ENCODE results near the gene GSK3B.

GSK3B gene

DNA sequence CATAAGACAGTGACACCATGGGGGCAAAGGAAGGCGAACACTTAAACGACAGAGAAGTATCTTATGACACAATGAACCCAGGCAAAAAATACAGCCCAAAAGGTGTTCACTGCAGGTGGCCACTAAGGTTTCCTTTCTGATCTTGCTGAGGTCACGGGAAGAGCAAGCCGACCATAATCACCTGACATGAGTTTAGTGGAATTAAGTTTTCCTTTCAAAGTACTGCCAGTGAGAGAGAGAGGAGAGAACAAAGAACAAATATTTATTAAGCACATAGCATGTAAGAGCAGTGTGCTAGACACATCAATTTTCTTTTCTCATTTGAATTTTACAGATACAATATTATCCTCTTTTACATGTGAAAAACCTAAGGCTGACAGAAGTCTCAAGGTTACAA lies 210.1 kb downstream of the GSK3B start:
- Histone ChIP-seq H3K4me1 (ENCODE audit: control insufficient read depth, insufficient read depth, low read length, poor library complexity, severe bottlenecking) (no peaks in the 10 kb centered on the region), H3K27ac (ENCODE audit: low read depth, low read length, severe bottlenecking) (no peak overlapping the region), H3K4me3 (ENCODE audit: extremely low read depth, insufficient read depth, low read length, poor library complexity, severe bottlenecking) (no peak overlapping the region), H3K9me3 (ENCODE audit: control insufficient read depth, low read length) (peaks cover 4% of the 10 kb centered on the region), H3K36me3 (ENCODE audit: control insufficient read depth, insufficient read depth, low read length) (peaks cover 45% of the 10 kb centered on the region)
- 87 to 97% methylated on average over 3 to 4 of the region's 4 CpGs for whole genome bisulfite sequencing, 2 experiments (ENCODE audit: insufficient coverage in 2 of 2)

GRCh38 chr3:119883461-119884160 lies 210.6 kb downstream of the GSK3B start:
- no peaks in the 10 kb centered on the region for H3K4me1 ChIP-seq (ENCODE audit: control insufficient read depth, insufficient read depth, low read length, poor library complexity, severe bottlenecking)
- H3K9me3 ChIP-seq (ENCODE audit: control insufficient read depth, low read length) = no peaks in the 10 kb centered on the region
- H3K27ac ChIP-seq (ENCODE audit: low read depth, low read length, severe bottlenecking) = no peak overlapping the region
- H3K4me3 ChIP-seq (ENCODE audit: extremely low read depth, insufficient read depth, low read length, poor library complexity, severe bottlenecking) = no peak overlapping the region
- H3K36me3 ChIP-seq (ENCODE audit: control insufficient read depth, insufficient read depth, low read length) = peaks cover 41% of the 10 kb centered on the region
- 82% methylated on average over 1 of the region's 1 CpG; no CpG with 5 or more reads in 1 of the 2 experiments for WGBS, 2 experiments (ENCODE audit: insufficient coverage in 2 of 2)

DNA sequence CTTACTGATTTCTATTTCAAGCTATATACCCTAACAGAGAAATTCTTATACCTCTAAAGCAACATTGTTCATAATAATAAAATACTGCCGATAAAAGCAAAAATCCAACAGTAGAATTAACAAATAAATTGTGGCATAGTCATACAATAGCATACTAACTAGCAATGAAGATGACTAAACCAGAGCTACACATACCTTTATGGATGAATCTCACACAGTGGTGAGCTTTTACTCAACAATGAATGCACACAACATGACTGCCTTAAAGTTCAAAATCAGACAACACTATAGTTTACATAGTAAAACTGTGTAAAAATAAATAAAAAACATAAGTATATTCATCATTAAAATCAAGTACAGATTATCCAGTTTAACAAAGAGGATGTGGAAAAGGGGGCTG lies 213.3 kb downstream of the GSK3B start:
- Histone ChIP-seq H3K9me3 (ENCODE audit: control insufficient read depth, low read length) (no peaks in the 10 kb centered on the region), H3K4me3 (ENCODE audit: extremely low read depth, insufficient read depth, low read length, poor library complexity, severe bottlenecking) (no peak overlapping the region), H3K4me1 (ENCODE audit: control insufficient read depth, insufficient read depth, low read length, poor library complexity, severe bottlenecking) (no peaks in the 10 kb centered on the region), H3K36me3 (ENCODE audit: control insufficient read depth, insufficient read depth, low read length) (peaks cover 32% of the 10 kb centered on the region), H3K27ac (ENCODE audit: low read depth, low read length, severe bottlenecking) (no peak overlapping the region)
- WGBS, 2 experiments (ENCODE audit: insufficient coverage in 2 of 2) = 100% methylated on average over 1 of the region's 1 CpG; no CpG with 5 or more reads in 1 of the 2 experiments

GRCh38 chr3:119873646-119874045 lies 220.6 kb downstream of the GSK3B start:
- no CpG with 5 or more reads among the region's 2 CpGs for WGBS, 2 experiments (ENCODE audit: insufficient coverage in 2 of 2)
- Histone ChIP-seq H3K9me3 (ENCODE audit: control insufficient read depth, low read length) (no peaks in the 10 kb centered on the region), H3K36me3 (ENCODE audit: control insufficient read depth, insufficient read depth, low read length) (peaks cover 26% of the 10 kb centered on the region), H3K4me3 (ENCODE audit: extremely low read depth, insufficient read depth, low read length, poor library complexity, severe bottlenecking) (no peak overlapping the region), H3K4me1 (ENCODE audit: control insufficient read depth, insufficient read depth, low read length, poor library complexity, severe bottlenecking) (no peaks in the 10 kb centered on the region), H3K27ac (ENCODE audit: low read depth, low read length, severe bottlenecking) (no peak overlapping the region)

GRCh38 chr3:119872773-119873172 lies 221.5 kb downstream of the GSK3B start:
- H3K36me3 ChIP-seq (ENCODE audit: control insufficient read depth, insufficient read depth, low read length) = peaks cover 27% of the 10 kb centered on the region
- H3K9me3 ChIP-seq (ENCODE audit: control insufficient read depth, low read length) = no peaks in the 10 kb centered on the region
- H3K4me3 ChIP-seq (ENCODE audit: extremely low read depth, insufficient read depth, low read length, poor library complexity, severe bottlenecking) = no peak overlapping the region
- 83 to 100% methylated on average over 1 of the region's 2 CpGs for WGBS, 2 experiments (ENCODE audit: insufficient coverage in 2 of 2)
- H3K27ac ChIP-seq (ENCODE audit: low read depth, low read length, severe bottlenecking) = no peak overlapping the region
- H3K4me1 ChIP-seq (ENCODE audit: control insufficient read depth, insufficient read depth, low read length, poor library complexity, severe bottlenecking) = no peaks in the 10 kb centered on the region

DNA sequence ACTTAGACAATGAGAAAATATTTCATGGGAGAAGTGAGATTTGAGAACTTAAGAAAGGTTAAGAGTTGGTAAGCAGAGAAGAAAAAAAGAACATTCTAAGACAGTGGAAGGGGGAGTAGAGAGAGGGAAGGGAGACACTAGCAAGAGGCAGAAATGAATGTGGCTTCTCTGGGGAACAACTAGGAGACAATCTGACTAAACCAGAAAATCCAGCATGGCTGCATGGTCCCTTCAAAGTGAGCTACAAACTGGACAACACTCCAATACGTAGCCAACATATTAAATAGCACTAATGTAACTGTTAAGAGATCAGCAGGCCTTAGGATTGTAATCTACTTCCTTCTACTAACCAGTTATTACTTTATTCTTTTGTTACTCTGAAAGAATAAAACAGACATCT lies 222.7 kb downstream of the GSK3B start:
- H3K27ac ChIP-seq (ENCODE audit: low read depth, low read length, severe bottlenecking) = no peak overlapping the region
- 100% methylated on average over 1 of the region's 1 CpG; no CpG with 5 or more reads in 1 of the 2 experiments for WGBS, 2 experiments (ENCODE audit: insufficient coverage in 2 of 2)
- no peaks in the 10 kb centered on the region for H3K4me1 ChIP-seq (ENCODE audit: control insufficient read depth, insufficient read depth, low read length, poor library complexity, severe bottlenecking)
- no peaks in the 10 kb centered on the region for H3K9me3 ChIP-seq (ENCODE audit: control insufficient read depth, low read length)
- peaks cover 35% of the 10 kb centered on the region for H3K36me3 ChIP-seq (ENCODE audit: control insufficient read depth, insufficient read depth, low read length)
- no peak overlapping the region for H3K4me3 ChIP-seq (ENCODE audit: extremely low read depth, insufficient read depth, low read length, poor library complexity, severe bottlenecking)

DNA sequence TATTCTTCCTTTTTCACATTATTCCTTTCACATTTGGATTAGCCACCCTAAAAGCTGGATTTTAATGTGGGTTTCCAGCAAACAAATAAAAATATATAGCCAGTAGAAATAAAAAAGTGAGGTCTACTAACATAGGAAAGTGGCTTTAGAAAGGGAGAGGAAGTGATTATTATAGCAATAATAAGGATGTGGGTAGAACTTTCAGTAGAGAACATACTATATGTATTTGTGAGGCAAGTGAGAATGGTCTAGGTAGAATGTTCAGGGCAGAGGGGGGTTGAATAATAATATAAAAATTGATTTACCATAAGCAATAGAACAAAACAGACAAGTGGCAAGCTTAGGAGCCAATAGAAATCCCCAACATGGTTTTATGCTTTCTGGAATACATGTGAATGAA lies 223.7 kb downstream of the GSK3B start:
- H3K4me3 ChIP-seq (ENCODE audit: extremely low read depth, insufficient read depth, low read length, poor library complexity, severe bottlenecking) = no peak overlapping the region
- H3K27ac ChIP-seq (ENCODE audit: low read depth, low read length, severe bottlenecking) = no peak overlapping the region
- H3K4me1 ChIP-seq (ENCODE audit: control insufficient read depth, insufficient read depth, low read length, poor library complexity, severe bottlenecking) = no peaks in the 10 kb centered on the region
- H3K9me3 ChIP-seq (ENCODE audit: control insufficient read depth, low read length) = no peaks in the 10 kb centered on the region
- peaks cover 33% of the 10 kb centered on the region for H3K36me3 ChIP-seq (ENCODE audit: control insufficient read depth, insufficient read depth, low read length)

GRCh38 chr3:119864476-119864875 lies 229.8 kb downstream of the GSK3B start:
- H3K4me1 ChIP-seq (ENCODE audit: control insufficient read depth, insufficient read depth, low read length, poor library complexity, severe bottlenecking) = no peaks in the 10 kb centered on the region
- H3K36me3 ChIP-seq (ENCODE audit: control insufficient read depth, insufficient read depth, low read length) = peaks cover 52% of the 10 kb centered on the region
- WGBS, 2 experiments (ENCODE audit: insufficient coverage in 2 of 2) = 91 to 98% methylated on average over 5 to 6 of the region's 7 CpGs
- peaks cover 5% of the 10 kb centered on the region for H3K9me3 ChIP-seq (ENCODE audit: control insufficient read depth, low read length)
- H3K4me3 ChIP-seq (ENCODE audit: extremely low read depth, insufficient read depth, low read length, poor library complexity, severe bottlenecking) = no peak overlapping the region
- H3K27ac ChIP-seq (ENCODE audit: low read depth, low read length, severe bottlenecking) = no peak overlapping the region

DNA sequence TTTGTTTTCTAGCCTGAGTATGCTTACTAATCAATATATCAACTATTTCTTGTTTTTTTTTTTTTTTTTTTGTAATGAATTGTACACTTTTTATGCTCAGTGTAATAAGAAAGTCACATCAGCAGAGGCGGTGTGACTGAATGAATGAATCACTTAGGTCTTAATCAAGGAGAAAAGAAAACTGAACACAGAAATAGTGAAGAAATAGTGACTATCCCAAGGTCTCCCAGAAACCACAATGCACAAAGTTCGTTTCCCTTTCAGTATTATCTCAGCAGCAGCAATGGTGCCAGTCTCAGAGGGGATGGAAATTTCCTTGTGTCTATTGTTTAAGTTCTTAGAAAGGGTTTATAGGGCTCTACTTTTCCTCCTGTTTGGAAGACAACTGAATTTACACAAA lies 231.6 kb downstream of the GSK3B start:
- no CpG with 5 or more reads among the region's 2 CpGs for WGBS, 2 experiments (ENCODE audit: insufficient coverage in 2 of 2)
- Histone ChIP-seq H3K27ac (ENCODE audit: low read depth, low read length, severe bottlenecking) (no peak overlapping the region), H3K36me3 (ENCODE audit: control insufficient read depth, insufficient read depth, low read length) (peaks cover 66% of the 10 kb centered on the region), H3K4me1 (ENCODE audit: control insufficient read depth, insufficient read depth, low read length, poor library complexity, severe bottlenecking) (no peaks in the 10 kb centered on the region), H3K9me3 (ENCODE audit: control insufficient read depth, low read length) (peaks cover 19% of the 10 kb centered on the region), H3K4me3 (ENCODE audit: extremely low read depth, insufficient read depth, low read length, poor library complexity, severe bottlenecking) (no peak overlapping the region)

DNA sequence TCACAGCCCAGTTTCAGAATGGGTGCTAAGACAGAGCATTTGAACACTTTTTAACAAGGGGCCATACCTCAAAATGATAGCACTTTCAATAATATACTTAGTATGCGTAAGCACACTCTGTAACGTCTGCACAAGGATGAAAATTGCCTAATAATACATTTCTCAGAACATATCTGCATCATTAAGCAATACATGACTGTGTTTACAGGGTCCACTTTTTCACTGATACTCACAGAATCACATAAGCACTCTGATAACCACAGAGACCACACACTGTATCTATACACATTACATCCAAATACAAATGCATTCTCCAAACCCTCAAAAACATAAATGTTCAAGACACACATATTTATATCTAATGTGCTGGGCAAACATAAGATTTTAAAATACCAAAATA lies 232.6 kb downstream of the GSK3B start:
- no peaks in the 10 kb centered on the region for H3K4me1 ChIP-seq (ENCODE audit: control insufficient read depth, insufficient read depth, low read length, poor library complexity, severe bottlenecking)
- peaks cover 66% of the 10 kb centered on the region for H3K36me3 ChIP-seq (ENCODE audit: control insufficient read depth, insufficient read depth, low read length)
- WGBS, 2 experiments (ENCODE audit: insufficient coverage in 2 of 2) = 100% methylated on average over 1 to 2 of the region's 2 CpGs
- peaks cover 25% of the 10 kb centered on the region for H3K9me3 ChIP-seq (ENCODE audit: control insufficient read depth, low read length)
- no peak overlapping the region for H3K4me3 ChIP-seq (ENCODE audit: extremely low read depth, insufficient read depth, low read length, poor library complexity, severe bottlenecking)
- H3K27ac ChIP-seq (ENCODE audit: low read depth, low read length, severe bottlenecking) = no peak overlapping the region

- Histone ChIP-seq H3K36me3 (ENCODE audit: control insufficient read depth, insufficient read depth, low read length) (peaks cover 77% of the 10 kb centered on the region), H3K4me1 (ENCODE audit: control insufficient read depth, insufficient read depth, low read length, poor library complexity, severe bottlenecking) (no peaks in the 10 kb centered on the region), H3K9me3 (ENCODE audit: control insufficient read depth, low read length) (peaks cover 25% of the 10 kb centered on the region), H3K27ac (ENCODE audit: low read depth, low read length, severe bottlenecking) (no peak overlapping the region), H3K4me3 (ENCODE audit: extremely low read depth, insufficient read depth, low read length, poor library complexity, severe bottlenecking) (no peak overlapping the region)
- 92 to 96% methylated on average over 2 of the region's 2 CpGs for WGBS, 2 experiments (ENCODE audit: insufficient coverage in 2 of 2)
These were observed 234.5 kb downstream of the GSK3B start for GRCh38 chr3:119859728-119860127.
